ENCODE results near the gene DOCK3. TPM values are rescaled to one million over a fixed set of nuclear protein-coding genes. Genes with fewer than 3 reads are reported as not detected.
A peak's percentile ranks its signal among the peaks of the same experiment; 100 is the strongest.

Gene DOCK3
- total RNA-seq, 3 donors from 2014 or later = 0.17 to 6.1 (median 0.20) TPM

DNA sequence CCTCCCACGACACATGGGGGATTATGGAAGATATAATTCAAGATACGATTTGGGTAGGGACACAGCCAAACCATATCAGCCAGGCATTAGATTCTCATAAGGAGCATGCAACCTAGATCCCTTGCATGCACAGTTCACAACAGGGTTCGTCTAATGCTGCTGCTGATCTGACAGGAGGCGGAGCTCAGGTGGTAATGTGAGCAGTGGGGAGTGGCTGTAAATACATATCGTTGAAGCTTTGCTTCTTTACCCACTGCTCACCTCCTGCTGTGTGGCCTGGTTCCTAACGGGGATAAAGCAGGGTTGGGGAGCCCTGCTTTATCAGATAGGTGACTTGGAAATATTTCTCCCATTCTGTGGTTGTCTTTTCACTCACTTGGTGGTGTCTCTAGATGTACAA, 14.8 kb downstream of the DOCK3 start:
- intact Hi-C loops (cut with DNase I, micrococcal nuclease) = no loop called here
- H3K4me1 ChIP-seq (ENCODE audit: low read depth) = no peaks in the 10 kb centered on the region
- no peaks in the 10 kb centered on the region for H3K9me3 ChIP-seq
- no peak for DNase-seq
- H3K4me3 ChIP-seq = no peak overlapping the region
- H3K36me3 ChIP-seq (ENCODE audit: low read depth) = no peaks in the 10 kb centered on the region
- TF ChIP-seq, protein P1, sequence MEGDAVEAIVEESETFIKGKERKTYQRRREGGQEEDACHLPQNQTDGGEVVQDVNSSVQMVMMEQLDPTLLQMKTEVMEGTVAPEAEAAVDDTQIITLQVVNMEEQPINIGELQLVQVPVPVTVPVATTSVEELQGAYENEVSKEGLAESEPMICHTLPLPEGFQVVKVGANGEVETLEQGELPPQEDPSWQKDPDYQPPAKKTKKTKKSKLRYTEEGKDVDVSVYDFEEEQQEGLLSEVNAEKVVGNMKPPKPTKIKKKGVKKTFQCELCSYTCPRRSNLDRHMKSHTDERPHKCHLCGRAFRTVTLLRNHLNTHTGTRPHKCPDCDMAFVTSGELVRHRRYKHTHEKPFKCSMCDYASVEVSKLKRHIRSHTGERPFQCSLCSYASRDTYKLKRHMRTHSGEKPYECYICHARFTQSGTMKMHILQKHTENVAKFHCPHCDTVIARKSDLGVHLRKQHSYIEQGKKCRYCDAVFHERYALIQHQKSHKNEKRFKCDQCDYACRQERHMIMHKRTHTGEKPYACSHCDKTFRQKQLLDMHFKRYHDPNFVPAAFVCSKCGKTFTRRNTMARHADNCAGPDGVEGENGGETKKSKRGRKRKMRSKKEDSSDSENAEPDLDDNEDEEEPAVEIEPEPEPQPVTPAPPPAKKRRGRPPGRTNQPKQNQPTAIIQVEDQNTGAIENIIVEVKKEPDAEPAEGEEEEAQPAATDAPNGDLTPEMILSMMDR (IDR thresholded peaks at IDR 0.05) = no peak
- no peak for ATAC-seq

DNA sequence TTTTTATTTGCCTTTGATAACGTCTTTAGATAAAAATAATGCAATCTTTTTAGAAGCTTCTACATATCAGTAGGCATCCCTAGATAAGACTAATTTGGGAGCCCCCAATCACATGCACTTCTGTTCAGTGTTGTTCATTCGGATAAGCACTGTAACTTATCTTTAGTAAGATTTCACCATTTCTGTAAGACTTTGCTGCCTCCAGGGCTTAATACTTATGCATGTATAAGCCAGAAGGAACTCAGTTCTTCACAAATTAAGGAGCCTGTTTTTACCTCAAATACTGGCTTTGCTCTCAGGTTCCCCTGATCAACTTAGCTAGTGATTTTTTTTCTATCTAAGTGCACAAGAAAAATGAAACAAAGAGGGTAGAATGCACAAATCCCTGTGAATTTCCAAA, 20.3 kb downstream of the DOCK3 start:
- Histone ChIP-seq H3K36me3 (ENCODE audit: low read depth) (no peaks in the 10 kb centered on the region), H3K4me3 (no peak overlapping the region), H3K4me1 (ENCODE audit: low read depth) (no peaks in the 10 kb centered on the region), H3K9me3 (peaks cover 9% of the 10 kb centered on the region)
- intact Hi-C loops (cut with DNase I, micrococcal nuclease) = no loop called here
- ATAC-seq (no peak), DNase-seq (no peak)
- TF ChIP-seq, protein P1 (IDR thresholded peaks at IDR 0.05) = no peak

DNA sequence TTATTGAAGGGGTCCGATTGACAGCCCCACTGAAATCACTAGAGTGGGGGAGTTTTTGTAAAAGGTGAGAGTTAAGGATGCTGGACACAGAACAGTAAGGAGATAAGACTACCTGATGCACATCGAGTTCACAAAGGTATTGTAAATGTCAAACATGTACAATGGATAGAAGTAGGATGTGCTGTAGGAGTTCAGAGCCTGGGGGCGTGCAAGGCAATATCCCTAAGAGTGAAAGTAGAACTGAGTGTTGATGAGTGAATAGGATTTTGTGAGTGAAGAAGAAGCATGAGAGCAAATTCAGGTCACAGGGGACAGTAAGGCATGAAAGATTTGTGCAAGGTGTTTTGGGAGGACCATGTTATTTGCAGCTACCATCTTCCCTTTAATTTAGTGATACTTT, 21.5 kb downstream of the DOCK3 start:
- TF ChIP-seq, protein P1 (IDR thresholded peaks at IDR 0.05) = no peak
- H3K9me3 ChIP-seq = peaks cover 9% of the 10 kb centered on the region
- DNase-seq (no peak), ATAC-seq (no peak)
- intact Hi-C loops (cut with DNase I, micrococcal nuclease) = no loop called here
- H3K36me3 ChIP-seq (ENCODE audit: low read depth) = no peaks in the 10 kb centered on the region
- no peak overlapping the region for H3K4me3 ChIP-seq
- H3K4me1 ChIP-seq (ENCODE audit: low read depth) = no peaks in the 10 kb centered on the region

DNA sequence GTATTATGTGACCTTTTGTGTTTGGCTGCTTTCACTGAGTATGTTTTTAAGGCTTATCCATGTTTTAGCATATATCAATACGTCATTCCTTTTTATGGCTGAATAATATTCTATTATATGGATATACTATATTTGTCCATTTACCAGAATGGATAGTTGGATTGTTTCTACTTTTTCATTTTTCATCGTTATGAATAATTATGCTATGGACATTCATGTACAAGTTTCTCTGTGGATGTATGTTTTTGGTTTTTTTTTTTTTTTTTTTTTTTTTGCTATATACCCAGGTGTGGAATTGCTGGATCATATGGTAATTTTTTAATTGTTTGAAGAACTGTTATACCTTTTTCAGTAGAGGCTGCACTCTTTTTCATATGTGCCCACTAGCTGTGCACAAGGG, 23.5 kb downstream of the DOCK3 start:
- DNase-seq (no peak), ATAC-seq (no peak)
- Histone ChIP-seq H3K4me1 (ENCODE audit: low read depth) (no peaks in the 10 kb centered on the region), H3K36me3 (ENCODE audit: low read depth) (no peaks in the 10 kb centered on the region), H3K4me3 (no peak overlapping the region), H3K9me3 (peaks cover 9% of the 10 kb centered on the region)
- TF ChIP-seq, protein P1 (IDR thresholded peaks at IDR 0.05) = no peak
- intact Hi-C loops (cut with DNase I, micrococcal nuclease) = no loop called here

DNA sequence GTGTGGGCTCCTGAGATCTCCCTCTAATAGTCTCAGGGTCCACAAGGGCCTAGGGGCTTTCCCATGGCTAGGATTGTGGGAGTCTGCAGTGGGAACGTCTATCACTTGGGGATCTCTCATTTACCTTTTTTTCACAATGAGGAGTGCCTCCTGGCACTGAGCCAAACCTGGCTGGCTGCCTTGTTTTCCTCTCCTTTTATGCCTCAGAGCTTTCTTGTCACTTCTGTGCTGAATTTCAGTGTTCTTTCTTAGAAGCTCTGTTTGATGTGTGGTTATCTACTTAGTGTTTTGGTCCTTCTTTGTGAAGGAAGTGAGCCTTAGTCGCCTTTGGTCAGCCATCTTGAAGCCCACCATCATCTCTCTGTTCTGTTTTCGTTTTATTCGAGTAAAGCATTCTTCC, 33.9 kb downstream of the DOCK3 start:
- DNase-seq = peak in 1 of 3 donors; percentile 14
- Histone ChIP-seq H3K36me3 (ENCODE audit: low read depth) (no peaks in the 10 kb centered on the region), H3K4me3 (no peak overlapping the region), H3K9me3 (no peaks in the 10 kb centered on the region), H3K4me1 (ENCODE audit: low read depth) (no peaks in the 10 kb centered on the region)
- ATAC-seq = no peak
- TF ChIP-seq, protein P1 (IDR thresholded peaks at IDR 0.05) = no peak
- intact Hi-C loops (cut with DNase I, micrococcal nuclease) = no loop called here

DNA sequence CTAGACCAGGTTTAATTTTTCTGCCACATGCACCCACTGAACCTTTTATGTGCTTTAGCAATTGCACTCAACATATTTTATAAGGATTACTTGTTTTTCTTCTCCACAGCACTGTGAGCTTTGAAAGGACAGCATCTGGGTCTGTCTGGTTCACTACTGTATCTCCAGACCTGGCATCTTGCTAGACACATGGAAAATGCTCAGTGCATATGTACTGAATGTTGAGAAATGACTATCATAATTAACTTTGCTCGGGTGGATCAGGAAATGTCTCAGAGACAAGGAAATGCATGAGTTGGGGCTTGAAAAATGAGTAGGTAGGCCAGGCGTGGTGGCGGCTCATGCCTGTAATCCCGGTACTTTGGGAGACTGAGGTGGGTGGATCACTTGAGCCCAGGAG, 40.2 kb downstream of the DOCK3 start:
- TF ChIP-seq, protein P1 (IDR thresholded peaks at IDR 0.05) = no peak
- Histone ChIP-seq H3K4me1 (ENCODE audit: low read depth) (no peaks in the 10 kb centered on the region), H3K4me3 (no peak overlapping the region), H3K9me3 (no peaks in the 10 kb centered on the region), H3K36me3 (ENCODE audit: low read depth) (no peaks in the 10 kb centered on the region)
- intact Hi-C loops (cut with DNase I, micrococcal nuclease) = no loop called here
- ATAC-seq (no peak), DNase-seq (peak in 1 of 3 donors; percentile 5)

Measured in mucosa of descending colon (tissue), 3 donors.